Brain pericyte (primary cell): ENCODE data around the gene KRTAP21-2.
"Not testable (repeated sequence)": the region's sequence is repeated elsewhere in the genome, so short reads cannot be mapped to it uniquely, and the experiment has no call there.

ENCODE experiments used
- DNase-seq: peaks from one replicate; pipeline ENCODE4 v3.0.0-alpha.2; 2012; ENCODE audit warnings: low read depth, low spot score

Gene KRTAP21-2

GRCh38 chr21:30747159-30747558, at the start of gene KRTAP21-2:
KRTAP21-2 (minus strand) TSS chr21:30747259; CDS start chr21:30747202, 57 bp downstream.
- no peak for DNase-seq

- DNase-seq, result no peak
Measured at GRCh38 chr21:30793581-30794314, 46.7 kb upstream of the KRTAP21-2 start.

- no peak for DNase-seq
Measured at GRCh38 chr21:30779249-30779648, 32.2 kb upstream of the KRTAP21-2 start.

- DNase-seq, result no peak
Measured at GRCh38 chr21:30769724-30770431, 22.8 kb upstream of the KRTAP21-2 start.

- DNase-seq, result no peak
Measured at GRCh38 chr21:30760776-30761175, 13.7 kb upstream of the KRTAP21-2 start.

- DNase-seq, result no peak
Measured at GRCh38 chr21:30758306-30758705, 11.2 kb upstream of the KRTAP21-2 start.

GRCh38 chr21:30755328-30755727, 8.3 kb upstream of the KRTAP21-2 start, which contains the start of gene KRTAP21-1:
KRTAP21-1 (minus strand) TSS chr21:30755428; CDS start chr21:30755378, 50 bp downstream.
- DNase-seq, result not testable (repeated sequence)

GRCh38 chr21:30740462-30740861, 6.6 kb downstream of the KRTAP21-2 start:
- no peak for DNase-seq

- DNase-seq, result no peak
Measured at GRCh38 chr21:30733026-30733425, 14.0 kb downstream of the KRTAP21-2 start.

GRCh38 chr21:30726726-30727125, 20.3 kb downstream of the KRTAP21-2 start:
- DNase-seq, result no peak

GRCh38 chr21:30719401-30719800, 27.7 kb downstream of the KRTAP21-2 start:
- DNase-seq, result no peak

- no peak for DNase-seq
Measured at GRCh38 chr21:30718239-30718909, 28.7 kb downstream of the KRTAP21-2 start, which contains the start of gene KRTAP21-3. KRTAP21-3 (minus strand) TSS chr21:30718777; CDS start chr21:30718759, 18 bp downstream.

GRCh38 chr21:30717105-30717504, 30.0 kb downstream of the KRTAP21-2 start:
- DNase-seq, result no peak

GRCh38 chr21:30714946-30715345, 32.1 kb downstream of the KRTAP21-2 start:
- no peak for DNase-seq

- DNase-seq, result no peak
Measured at GRCh38 chr21:30714456-30714855, 32.6 kb downstream of the KRTAP21-2 start.

- no peak for DNase-seq
Measured at GRCh38 chr21:30713766-30714165, 33.3 kb downstream of the KRTAP21-2 start.

- DNase-seq, result no peak
Measured at GRCh38 chr21:30710499-30710898, 36.6 kb downstream of the KRTAP21-2 start.

- DNase-seq, result no peak
Measured at GRCh38 chr21:30707409-30707808, 39.6 kb downstream of the KRTAP21-2 start.
